ENCODE data around the gene TBX10. TPM values are rescaled to one million over a fixed set of nuclear protein-coding genes. Genes with fewer than 3 reads are reported as not detected.
"Not testable (repeated sequence)": the region's sequence is repeated elsewhere in the genome, so short reads cannot be mapped to it uniquely, and the experiment has no call there.

Gene TBX10
- total and polyA plus RNA-seq, 5 experiments from 2014 or later: not detected

GRCh38 chr11:67630943-67631331, 8.6 kb downstream of the TBX10 start:
- H3K27ac Mint-ChIP-seq: peak overlapping the region; percentile 45 to 95 (median 90)
- peaks cover 6 to 13% (median 9%) of the 10 kb centered on the region in 4 donors for H3K4me1 Mint-ChIP-seq
- peak overlapping the region; percentile 82 to 95 (median 90) for H3K4me3 Mint-ChIP-seq
- no peaks in the 10 kb centered on the region for H3K9me3 Mint-ChIP-seq
- no peaks in the 10 kb centered on the region for H3K36me3 Mint-ChIP-seq
- H3K27me3 Mint-ChIP-seq: no peaks in the 10 kb centered on the region
- POLR2A ChIA-PET: interaction anchor here (0.5 to 5.5 kb wide), 3 partner anchors 8 to 745 kb away, joined by 4 to 61 read pairs (median 5); partner anchors contain the start of genes ACY3 and TBX10
- no peak for ATAC-seq
- peak in 1 of 10 donors; percentile 21 for DNase-seq

DNA sequence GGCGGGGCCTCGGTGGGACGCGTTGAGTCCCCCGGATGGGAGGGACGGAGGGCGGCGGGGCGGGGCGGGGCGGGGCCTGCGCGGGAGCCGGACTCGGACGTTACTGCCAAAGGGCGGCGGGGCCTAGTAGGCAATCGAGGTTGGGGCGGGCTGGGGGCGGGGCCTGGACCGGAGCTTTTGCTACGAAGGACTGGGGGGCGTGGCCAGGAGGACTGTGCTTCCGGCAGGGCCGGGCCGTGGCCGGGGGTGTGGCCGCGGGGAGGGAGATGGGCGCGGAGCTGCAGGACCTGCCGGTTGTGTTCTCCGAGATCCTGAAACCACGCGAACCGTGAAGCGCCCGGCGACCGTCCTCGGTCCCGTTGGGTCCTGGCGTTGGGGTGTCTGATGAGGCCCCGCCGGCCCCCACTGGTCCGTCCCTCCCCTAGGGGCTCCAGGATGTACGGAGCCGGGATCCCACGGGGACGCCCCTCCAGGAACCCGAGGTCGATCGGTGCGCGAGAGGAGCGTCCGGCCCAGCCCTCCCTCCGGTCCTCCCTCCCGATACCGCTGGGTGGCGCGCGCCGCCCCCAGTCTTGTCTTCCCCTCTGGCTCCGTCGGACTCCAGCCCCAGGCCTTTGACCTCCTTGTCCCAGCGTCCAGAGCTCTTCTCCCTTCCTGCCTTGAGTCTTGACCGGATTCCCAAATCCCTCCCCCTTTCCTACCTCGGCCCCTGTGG, 9.2 kb downstream of the TBX10 start:
- ATAC-seq (peak; percentile 65 to 68), DNase-seq (peak in 9 of 10 donors; percentile 83 to 95 (median 88))
- Mint-ChIP-seq H3K4me1 (peaks cover 6 to 13% (median 10%) of the 10 kb centered on the region in 4 donors), H3K27ac (peak overlapping the region; percentile 45 to 95 (median 90)), H3K36me3 (no peaks in the 10 kb centered on the region), H3K27me3 (no peaks in the 10 kb centered on the region), H3K9me3 (no peaks in the 10 kb centered on the region), H3K4me3 (peak overlapping the region; percentile 82 to 95 (median 90))
- POLR2A ChIA-PET: interaction anchor here (0.5 to 5.5 kb wide), 8 partner anchors 9 to 745 kb away, joined by 3 to 61 read pairs (median 6); partner anchors contain the start of genes ACY3 and TBX10

DNA sequence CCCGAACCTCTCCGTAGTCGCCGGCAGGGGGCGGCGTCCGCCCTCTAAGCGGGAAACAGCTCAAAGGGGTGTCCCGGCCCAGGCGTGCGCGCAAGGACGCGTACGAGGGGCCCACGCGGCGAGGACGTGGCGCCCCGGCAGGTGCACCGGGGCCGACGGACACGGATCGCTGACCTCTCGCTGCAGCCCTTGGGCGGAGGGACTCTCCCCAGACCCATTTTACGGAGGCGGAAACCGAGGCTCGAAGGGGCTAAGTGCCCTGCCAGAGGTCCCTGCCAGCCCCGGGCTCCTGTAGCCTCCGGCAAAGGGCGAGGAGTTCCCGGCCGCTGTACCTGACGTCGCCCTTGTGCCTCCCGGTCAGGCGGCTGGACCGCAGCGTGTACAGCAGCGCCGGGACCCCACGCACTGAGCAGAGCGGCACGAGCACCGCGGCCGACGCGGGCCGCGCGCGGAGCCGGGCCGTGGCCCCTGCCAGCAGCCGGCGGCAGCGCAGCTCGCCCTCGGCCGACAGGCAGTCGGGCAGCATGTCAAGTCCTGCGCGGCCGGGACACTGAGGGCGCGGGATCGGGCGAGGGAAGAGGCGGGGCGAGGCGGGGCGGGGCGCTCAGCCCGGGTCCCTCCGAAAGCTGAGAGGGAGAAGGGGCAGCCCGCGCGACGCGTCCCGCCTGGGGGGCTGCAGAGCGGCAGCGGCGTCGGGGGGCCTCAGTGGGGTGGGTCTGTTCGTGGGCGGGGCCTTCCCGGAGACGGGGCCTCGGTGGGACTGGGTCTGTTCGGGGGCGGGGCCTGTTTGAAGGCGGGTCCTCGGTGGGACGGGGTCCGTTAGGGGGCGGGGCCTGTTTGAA, 10.0 kb downstream of the TBX10 start, which contains the start of gene NUDT8:
Gene NUDT8, minus strand, starts transcription at position 552 of the 842 bp plus-strand sequence. Its CDS starts 26 bp downstream, at position 526.
- H3K4me3 Mint-ChIP-seq: peak within 1 kb of the TSS; percentile 82 to 95 (median 90)

GRCh38 chr11:67628710-67629385, 10.7 kb downstream of the TBX10 start:
- Mint-ChIP-seq H3K36me3 (no peaks in the 10 kb centered on the region), H3K27ac (peak overlapping the region in 3 of 10 donors; percentile 4 to 31 (median 22)), H3K4me3 (peak overlapping the region in 8 of 10 donors; percentile 28 to 90 (median 58)), H3K27me3 (no peaks in the 10 kb centered on the region), H3K4me1 (peaks cover 9 to 13% (median 12%) of the 10 kb centered on the region in 4 donors), H3K9me3 (no peaks in the 10 kb centered on the region)
- DNase-seq (peak in 1 of 10 donors; percentile 29), ATAC-seq (no peak)
- POLR2A ChIA-PET: interaction anchor here (0.6 to 5.5 kb wide), 6 partner anchors 12 to 30 kb away, joined by 3 to 61 read pairs (median 8); partner anchors contain the start of gene ACY3

More for the DNA sequence above, 10.0 kb downstream of the TBX10 start, which contains the start of gene NUDT8:
- ATAC-seq (peak; percentile 72 to 76), DNase-seq (peak; percentile 75 to 93 (median 86))
- peaks cover 9 to 13% (median 12%) of the 10 kb centered on the region in 4 donors for H3K4me1 Mint-ChIP-seq
- peak within 1 kb of the TSS; percentile 45 to 95 (median 90) for H3K27ac Mint-ChIP-seq
- H3K36me3 Mint-ChIP-seq: no peaks in the 10 kb centered on the region
- H3K9me3 Mint-ChIP-seq: no peaks in the 10 kb centered on the region
- POLR2A ChIA-PET: interaction anchor here (0.5 to 5.5 kb wide), 8 partner anchors 9 to 349 kb away, joined by 3 to 61 read pairs (median 6); partner anchors contain the start of genes ACY3 and TBX10
- no peaks in the 10 kb centered on the region for H3K27me3 Mint-ChIP-seq

DNA sequence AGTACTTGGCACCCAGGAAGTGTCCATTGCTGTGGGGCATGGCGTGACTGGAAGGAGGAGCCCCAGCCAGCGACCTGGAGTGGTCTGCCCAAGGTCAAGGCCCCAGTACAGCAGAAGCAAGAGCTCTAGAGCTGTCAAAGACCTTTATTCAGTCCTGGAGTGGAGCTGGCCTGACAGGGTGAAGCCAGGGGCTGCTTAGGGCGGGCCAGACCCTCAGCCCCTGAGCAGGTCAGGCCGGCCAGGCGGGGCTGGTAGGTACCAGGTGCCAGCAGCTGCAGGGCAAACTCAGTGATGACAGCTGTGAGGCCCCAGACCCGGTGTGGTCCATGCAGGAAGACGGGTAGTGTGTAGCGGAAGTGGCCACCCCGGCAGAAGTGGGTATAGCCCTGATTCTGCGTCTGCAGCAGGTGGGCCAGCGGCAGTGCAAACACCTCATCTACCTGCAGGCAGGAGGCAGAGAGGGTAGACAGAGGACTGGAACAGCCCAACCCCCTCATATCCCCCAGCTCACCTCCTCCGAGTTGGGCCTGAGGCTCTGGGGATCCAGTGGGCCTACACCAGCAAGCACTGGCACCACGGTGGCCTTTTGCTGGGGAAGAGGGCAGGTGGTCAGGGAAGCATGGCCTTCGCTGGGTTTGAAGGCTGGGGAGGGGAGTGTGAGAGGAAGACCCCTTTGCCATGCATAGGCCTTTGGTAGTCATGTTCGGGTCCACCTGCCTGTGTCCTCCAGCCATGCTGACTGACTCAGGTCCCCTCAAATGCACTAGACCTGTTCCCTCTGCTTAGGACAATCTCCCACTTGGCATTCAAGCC, 11.5 kb downstream of the TBX10 start:
- no peaks in the 10 kb centered on the region for H3K27me3 Mint-ChIP-seq
- POLR2A ChIA-PET: interaction anchor here (1.0 to 5.5 kb wide), 3 partner anchors 12 to 31 kb away, joined by 3 to 61 read pairs (median 16); partner anchors contain the start of gene ACY3
- peaks cover 9 to 13% (median 12%) of the 10 kb centered on the region in 4 donors for H3K4me1 Mint-ChIP-seq
- H3K4me3 Mint-ChIP-seq: peak overlapping the region in 4 of 10 donors; percentile 11 to 48 (median 40)
- H3K27ac Mint-ChIP-seq: peak overlapping the region in 3 of 10 donors; percentile 18 to 57 (median 19)
- no peak for ATAC-seq
- no peaks in the 10 kb centered on the region for H3K36me3 Mint-ChIP-seq
- no peaks in the 10 kb centered on the region for H3K9me3 Mint-ChIP-seq
- no peak for DNase-seq

DNA sequence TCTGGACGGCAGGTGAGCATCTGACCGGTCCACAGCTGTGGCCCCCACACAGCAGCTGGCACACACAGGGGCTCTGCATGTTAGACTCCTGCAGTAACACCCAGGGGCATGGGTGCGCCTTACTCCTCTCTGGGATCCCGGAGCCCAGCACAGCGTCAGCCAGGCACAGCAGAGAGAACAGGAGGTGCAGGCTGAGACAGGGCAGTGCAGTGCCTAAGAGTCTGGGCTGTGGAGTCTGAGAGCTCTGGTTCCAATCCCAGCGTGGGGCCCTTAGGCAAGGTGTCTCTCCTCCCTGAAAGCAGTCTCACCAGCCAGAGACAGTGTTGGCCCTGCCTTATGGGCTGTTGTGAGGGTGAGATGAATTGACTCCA, 12.1 kb downstream of the TBX10 start:
- Mint-ChIP-seq H3K27me3 (no peaks in the 10 kb centered on the region), H3K27ac (peak overlapping the region in 2 of 10 donors; percentile 18 to 19), H3K4me1 (peaks cover 9 to 13% (median 12%) of the 10 kb centered on the region in 4 donors), H3K9me3 (no peaks in the 10 kb centered on the region), H3K4me3 (peak overlapping the region in 1 of 10 donors; percentile 11), H3K36me3 (no peaks in the 10 kb centered on the region)
- POLR2A ChIA-PET: interaction anchor here (3.0 kb wide), 1 partner anchor 31 kb away, joined by 16 read pairs; no protein-coding TSS in a partner anchor
- DNase-seq (no peak), ATAC-seq (no peak)

DNA sequence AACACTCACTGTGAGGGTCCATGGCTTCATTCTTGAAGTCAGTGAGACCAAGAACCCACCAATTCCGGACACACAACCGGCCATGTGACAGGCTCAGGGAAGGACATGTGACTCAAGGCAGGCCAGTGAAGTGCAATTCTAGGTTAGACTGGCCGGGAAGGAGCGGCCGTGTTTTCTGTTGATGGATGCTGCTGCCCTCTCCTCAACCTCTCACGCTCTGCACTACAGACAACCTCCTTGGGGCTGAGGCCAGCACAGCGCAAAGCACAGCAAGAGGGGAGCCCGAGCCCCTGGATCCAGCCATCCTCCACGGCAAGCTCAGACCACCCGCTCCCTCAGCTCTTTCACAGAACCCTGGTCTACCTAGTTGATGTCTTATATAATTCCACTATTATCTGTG, 12.6 kb downstream of the TBX10 start:
- H3K4me3 Mint-ChIP-seq: peak overlapping the region in 1 of 10 donors; percentile 1
- no peaks in the 10 kb centered on the region for H3K9me3 Mint-ChIP-seq
- no peaks in the 10 kb centered on the region for H3K27me3 Mint-ChIP-seq
- POLR2A ChIA-PET: no interaction called here
- ATAC-seq (no peak), DNase-seq (no peak)
- peak overlapping the region in 2 of 10 donors; percentile 20 to 83 for H3K27ac Mint-ChIP-seq
- H3K4me1 Mint-ChIP-seq: peaks cover 9 to 13% (median 11%) of the 10 kb centered on the region in 4 donors
- no peaks in the 10 kb centered on the region for H3K36me3 Mint-ChIP-seq

DNA sequence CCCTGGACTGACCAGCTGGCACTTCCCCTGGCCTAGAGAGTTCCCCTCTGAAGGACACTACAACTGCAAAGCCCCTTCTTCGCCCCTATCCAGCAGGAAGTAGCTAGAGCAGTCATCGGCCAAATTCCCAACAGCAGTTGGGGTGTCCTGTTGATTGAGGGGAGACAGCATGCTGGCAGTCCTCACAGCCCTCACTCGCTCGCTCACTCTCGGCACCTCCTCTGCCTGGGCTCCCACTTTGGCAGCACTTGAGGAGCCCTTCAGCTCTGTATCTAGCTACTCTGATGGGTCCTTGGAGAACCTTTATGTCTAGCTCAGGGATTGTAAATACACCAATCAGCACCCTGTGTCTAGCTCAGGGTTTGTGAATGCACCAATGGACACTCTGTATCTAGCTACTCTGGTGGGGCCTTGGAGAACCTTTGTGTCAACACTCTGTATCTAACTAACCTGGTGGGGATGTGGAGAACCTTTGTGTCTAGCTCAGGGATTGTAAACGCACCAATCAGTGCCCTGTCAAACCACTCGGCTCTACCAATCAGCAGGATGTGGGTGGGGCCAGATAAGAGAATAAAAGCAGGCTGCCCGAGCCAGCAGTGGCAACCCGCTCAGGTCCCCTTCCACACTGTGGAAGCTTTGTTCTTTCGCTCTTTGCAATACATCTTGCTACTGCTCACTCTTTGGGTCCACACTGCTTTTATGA, 13.3 kb downstream of the TBX10 start:
- ATAC-seq, DNase-seq, POLR2A ChIA-PET, H3K36me3 Mint-ChIP-seq, H3K9me3 Mint-ChIP-seq, H3K27me3 Mint-ChIP-seq: not testable (repeated sequence)
- Mint-ChIP-seq H3K27ac (peak overlapping the region in 3 of 10 donors; percentile 3 to 83 (median 20)), H3K4me3 (peak overlapping the region in 1 of 10 donors; percentile 1), H3K4me1 (peaks cover 7 to 13% (median 9%) of the 10 kb centered on the region in 4 donors)

DNA sequence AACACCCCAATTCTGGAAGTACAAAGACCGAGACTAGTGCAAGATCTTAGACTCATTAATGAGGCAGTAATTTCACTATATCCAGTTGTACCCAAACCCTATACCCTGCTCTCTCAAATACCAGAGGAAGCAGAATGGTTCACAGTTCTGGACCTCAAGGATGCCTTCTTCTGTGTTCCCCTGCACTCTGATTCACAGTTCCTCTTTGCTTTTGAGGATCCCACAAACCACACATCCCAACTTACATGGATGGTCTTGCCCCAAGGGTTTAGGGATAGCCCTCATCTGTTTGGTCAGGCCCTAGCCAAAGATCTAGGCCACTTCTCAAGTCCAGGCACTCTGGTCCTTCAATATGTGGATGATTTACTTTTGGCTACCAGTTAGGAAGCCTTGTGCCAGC, 15.8 kb downstream of the TBX10 start:
- H3K36me3 Mint-ChIP-seq, POLR2A ChIA-PET, H3K4me1 Mint-ChIP-seq, H3K9me3 Mint-ChIP-seq, H3K4me3 Mint-ChIP-seq, H3K27me3 Mint-ChIP-seq, DNase-seq, ATAC-seq: not testable (repeated sequence)
- H3K27ac Mint-ChIP-seq: peak overlapping the region in 1 of 10 donors; percentile 70

GRCh38 chr11:67622905-67623304, 16.7 kb downstream of the TBX10 start:
- POLR2A ChIA-PET, ATAC-seq, H3K9me3 Mint-ChIP-seq, H3K4me1 Mint-ChIP-seq, H3K36me3 Mint-ChIP-seq, H3K27me3 Mint-ChIP-seq, DNase-seq, H3K4me3 Mint-ChIP-seq, H3K27ac Mint-ChIP-seq: not testable (repeated sequence)

- ATAC-seq, H3K36me3 Mint-ChIP-seq: not testable (repeated sequence)
Measured at GRCh38 chr11:67621928-67622327, 17.6 kb downstream of the TBX10 start.

More at GRCh38 chr11:67621928-67622327, 17.6 kb downstream of the TBX10 start:
- H3K27me3 Mint-ChIP-seq, H3K4me1 Mint-ChIP-seq, DNase-seq, H3K9me3 Mint-ChIP-seq, H3K27ac Mint-ChIP-seq, H3K4me3 Mint-ChIP-seq, POLR2A ChIA-PET: not testable (repeated sequence)

Measured in naive thymus-derived CD8-positive, alpha-beta T cell (primary cell).